ENCODE data around the gene LSM11. TPM values are rescaled to one million over a fixed set of nuclear protein-coding genes. Genes with fewer than 3 reads are reported as not detected.

The LSM11 gene
- total RNA-seq, 1 donor from 2014 or later = 3.0 TPM

GRCh38 chr5:157758706-157759105 lies 15.2 kb downstream of the LSM11 start:
- intact Hi-C loops (cut with DNase I) = no loop called here
- Histone ChIP-seq H3K4me1 (no peaks in the 10 kb centered on the region), H3K36me3 (peaks cover 26% of the 10 kb centered on the region), H3K9me3 (no peaks in the 10 kb centered on the region), H3K4me3 (no peak overlapping the region), H3K27me3 (no peaks in the 10 kb centered on the region), H3K27ac (no peak overlapping the region)
- TF ChIP-seq CTCF (IDR thresholded peaks at IDR 0.05) = no peak
- DNase-seq (no peak), ATAC-seq (no peak)

GRCh38 chr5:157761690-157762621 lies 18.4 kb downstream of the LSM11 start:
- Histone ChIP-seq H3K4me3 (no peak overlapping the region), H3K27ac (no peak overlapping the region), H3K36me3 (no peaks in the 10 kb centered on the region), H3K4me1 (no peaks in the 10 kb centered on the region), H3K27me3 (no peaks in the 10 kb centered on the region), H3K9me3 (no peaks in the 10 kb centered on the region)
- DNase-seq = no peak
- intact Hi-C loops (cut with DNase I) = no loop called here
- ATAC-seq = peak; percentile 93
- TF ChIP-seq CTCF (IDR thresholded peaks at IDR 0.05) = peak; percentile 84

- Histone ChIP-seq H3K4me1 (no peaks in the 10 kb centered on the region), H3K4me3 (no peak overlapping the region), H3K27ac (no peak overlapping the region), H3K27me3 (no peaks in the 10 kb centered on the region), H3K36me3 (no peaks in the 10 kb centered on the region), H3K9me3 (no peaks in the 10 kb centered on the region)
- no peak for TF ChIP-seq CTCF (IDR thresholded peaks at IDR 0.05)
- intact Hi-C loops (cut with DNase I) = no loop called here
- DNase-seq (no peak), ATAC-seq (no peak)
Observed at GRCh38 chr5:157764531-157764930, 21.0 kb downstream of the LSM11 start.

- no peaks in the 10 kb centered on the region for H3K9me3 ChIP-seq
- no peak overlapping the region for H3K27ac ChIP-seq
- no peak for TF ChIP-seq CTCF (IDR thresholded peaks at IDR 0.05)
- ATAC-seq (no peak), DNase-seq (no peak)
- intact Hi-C loops (cut with DNase I) = no loop called here
- H3K36me3 ChIP-seq = no peaks in the 10 kb centered on the region
- no peak overlapping the region for H3K4me3 ChIP-seq
- H3K27me3 ChIP-seq = no peaks in the 10 kb centered on the region
- H3K4me1 ChIP-seq = no peaks in the 10 kb centered on the region
Observed at GRCh38 chr5:157766442-157766841, 22.9 kb downstream of the LSM11 start.

GRCh38 chr5:157766902-157767301 lies 23.4 kb downstream of the LSM11 start:
- intact Hi-C loops (cut with DNase I) = no loop called here
- no peak for DNase-seq
- H3K4me1 ChIP-seq = no peaks in the 10 kb centered on the region
- no peaks in the 10 kb centered on the region for H3K36me3 ChIP-seq
- no peaks in the 10 kb centered on the region for H3K27me3 ChIP-seq
- no peak for TF ChIP-seq CTCF (IDR thresholded peaks at IDR 0.05)
- no peak overlapping the region for H3K4me3 ChIP-seq
- H3K27ac ChIP-seq = no peak overlapping the region
- H3K9me3 ChIP-seq = no peaks in the 10 kb centered on the region
- ATAC-seq = no peak
